SJCRH30 (cell line): ENCODE results near the gene GNLY. TPM values are rescaled to one million over a fixed set of nuclear protein-coding genes. Genes with fewer than 3 reads are reported as not detected.

ENCODE experiments used
- DNase-seq, 2 experiments: peaks; one replicate each; pipeline ENCODE4 v3.0.0-alpha.2; 2015 to 2020
- H3K27ac ChIP-seq: fragments of 250-450 bp; sonication (Bioruptor Pico); 2 replicates; pipeline ENCODE4 v1.5.1; 2020; ENCODE audit warnings: mild to moderate bottlenecking, moderate library complexity
- H3K27me3 ChIP-seq: fragments of 250-450 bp; sonication (Bioruptor Pico); 2 replicates; pipeline ENCODE4 v1.5.1; 2020; ENCODE audit warnings: mild to moderate bottlenecking, moderate library complexity
- H3K36me3 ChIP-seq: fragments of 250-450 bp; sonication (Bioruptor Pico); 2 replicates; pipeline ENCODE4 v1.5.1; 2020; ENCODE audit warnings: mild to moderate bottlenecking, moderate library complexity
- H3K4me1 ChIP-seq: fragments of 250-450 bp; sonication (Bioruptor Pico); 2 replicates; pipeline ENCODE4 v1.5.1; 2020; ENCODE audit warnings: mild to moderate bottlenecking, moderate library complexity
- H3K4me3 ChIP-seq: fragments of 250-450 bp; sonication (Bioruptor Pico); 2 replicates; pipeline ENCODE4 v1.5.1; 2020; ENCODE audit warnings: mild to moderate bottlenecking, moderate library complexity
- H3K9me3 ChIP-seq: fragments of 250-450 bp; sonication (Bioruptor Pico); replicated peaks from 2 replicates; pipeline ENCODE4 v1.5.1; 2020; ENCODE audit warnings: mild to moderate bottlenecking, moderate library complexity
- total RNA-seq: library from RNA; depleted of rRNA; stranded (reverse); fragments of >200 nt; shearing (Covaris generic); gene quantifications from 2 replicates; pipeline ENCODE4 v1.2.3, GENCODE V29; 2014

The GNLY gene
- total RNA-seq, 1 experiment from 2014 or later = not detected

DNA sequence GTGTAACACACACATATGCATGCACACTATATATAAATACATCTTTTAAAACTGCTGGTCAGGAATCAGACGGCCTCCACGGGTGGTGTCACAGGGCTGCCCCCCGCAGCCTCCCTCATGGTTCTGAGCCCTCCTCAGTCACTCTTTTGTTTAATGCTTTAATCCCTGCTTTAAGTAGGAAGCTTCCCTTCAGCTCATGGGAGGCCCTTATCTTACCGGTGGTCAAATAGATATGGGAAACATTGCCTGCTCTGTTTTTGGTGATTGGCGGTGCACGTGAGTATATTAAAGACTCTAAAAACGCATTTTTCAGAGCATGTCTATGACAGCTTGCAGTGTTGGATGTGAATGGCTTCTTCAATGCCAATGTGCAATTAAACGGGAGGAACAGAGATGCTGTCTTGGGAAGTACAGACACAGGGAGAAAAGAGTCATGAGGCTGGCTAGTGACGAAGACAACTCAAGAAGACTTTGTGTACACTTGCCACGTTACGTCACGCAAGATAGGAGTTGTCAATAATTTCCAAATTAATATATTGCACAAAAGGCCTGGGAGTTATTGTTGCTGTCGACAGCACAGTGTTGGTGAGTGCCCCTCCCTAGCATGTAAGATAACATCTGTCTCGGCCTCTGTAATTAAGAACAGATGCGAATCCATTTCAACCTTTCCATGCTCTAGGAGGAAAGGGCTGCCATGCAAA is 23.3 kb downstream of the GNLY start:
- Histone ChIP-seq H3K9me3 (no peaks in the 10 kb centered on the region), H3K4me3 (0 out of 2 replicates have a peak overlapping the region, but pooled peaks have one; percentile 2), H3K27me3 (no peaks in the 10 kb centered on the region), H3K36me3 (no peaks in the 10 kb centered on the region), H3K4me1 (peaks cover 15% of the 10 kb centered on the region), H3K27ac (peak overlapping the region; percentile 25; the same call in 1 of the 2 replicates)
- DNase-seq = peak; percentile 24 to 61

DNA sequence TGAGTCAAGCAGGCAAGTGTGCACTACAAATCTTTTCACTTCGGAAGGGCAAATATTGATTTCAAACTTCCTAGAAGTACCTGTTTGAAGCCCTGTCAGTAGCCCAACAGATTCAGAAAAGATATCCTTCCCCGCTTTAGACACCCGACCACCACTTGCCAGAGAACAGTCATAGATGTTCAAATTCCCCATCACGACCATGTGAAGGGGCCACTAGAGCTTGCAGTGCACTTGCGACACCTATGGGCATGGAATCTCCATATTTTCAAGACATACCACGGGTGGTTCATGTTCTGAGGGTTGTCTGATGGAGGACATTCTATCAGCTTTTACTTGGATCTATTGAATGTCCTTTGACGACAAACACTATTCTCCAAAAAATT is 23.8 kb downstream of the GNLY start:
- no peak overlapping the region; the same call in 1 of the 2 replicates for H3K27ac ChIP-seq

DNA sequence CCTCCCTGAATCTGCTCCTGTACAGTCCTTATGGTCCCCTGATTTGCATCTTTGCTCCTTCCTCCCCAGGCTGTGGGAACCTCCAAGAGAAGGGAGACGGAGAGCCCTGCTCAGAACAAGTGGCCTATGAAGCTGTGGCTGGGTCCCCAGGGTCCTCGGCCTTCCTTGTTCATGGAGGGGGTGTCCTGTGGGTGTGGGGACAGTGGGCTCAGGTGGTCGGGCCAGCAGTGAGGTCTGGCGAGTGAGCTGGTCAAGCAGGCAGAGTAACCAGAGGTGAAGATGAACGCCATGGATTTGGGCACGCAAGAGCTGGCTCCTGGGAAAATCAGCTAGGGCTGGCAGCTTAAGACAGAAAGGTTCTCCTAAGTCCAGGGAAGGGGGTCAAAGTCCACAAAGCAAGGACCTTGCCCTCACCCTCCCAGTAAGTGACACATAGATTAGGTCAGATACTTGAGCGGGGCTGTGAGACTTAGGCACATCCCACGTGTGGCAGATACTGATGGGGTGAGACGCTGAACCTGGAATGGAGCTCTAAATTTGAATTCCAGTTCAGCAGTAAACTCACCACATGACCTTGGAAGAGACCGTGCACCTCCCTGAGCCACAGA is 24.8 kb downstream of the GNLY start:
- no peak for DNase-seq
- Histone ChIP-seq H3K36me3 (no peaks in the 10 kb centered on the region), H3K9me3 (no peaks in the 10 kb centered on the region), H3K4me3 (no peak overlapping the region), H3K27me3 (no peaks in the 10 kb centered on the region), H3K4me1 (peaks cover 15% of the 10 kb centered on the region), H3K27ac (no peak overlapping the region)

More for the DNA sequence above, 23.8 kb downstream of the GNLY start:
- H3K27me3 ChIP-seq = no peaks in the 10 kb centered on the region
- H3K4me1 ChIP-seq = peaks cover 15% of the 10 kb centered on the region
- DNase-seq = peak; percentile 30 to 53
- H3K4me3 ChIP-seq = 0 out of 2 replicates have a peak overlapping the region, but pooled peaks have one; percentile 2
- no peaks in the 10 kb centered on the region for H3K9me3 ChIP-seq
- H3K36me3 ChIP-seq = no peaks in the 10 kb centered on the region

DNA sequence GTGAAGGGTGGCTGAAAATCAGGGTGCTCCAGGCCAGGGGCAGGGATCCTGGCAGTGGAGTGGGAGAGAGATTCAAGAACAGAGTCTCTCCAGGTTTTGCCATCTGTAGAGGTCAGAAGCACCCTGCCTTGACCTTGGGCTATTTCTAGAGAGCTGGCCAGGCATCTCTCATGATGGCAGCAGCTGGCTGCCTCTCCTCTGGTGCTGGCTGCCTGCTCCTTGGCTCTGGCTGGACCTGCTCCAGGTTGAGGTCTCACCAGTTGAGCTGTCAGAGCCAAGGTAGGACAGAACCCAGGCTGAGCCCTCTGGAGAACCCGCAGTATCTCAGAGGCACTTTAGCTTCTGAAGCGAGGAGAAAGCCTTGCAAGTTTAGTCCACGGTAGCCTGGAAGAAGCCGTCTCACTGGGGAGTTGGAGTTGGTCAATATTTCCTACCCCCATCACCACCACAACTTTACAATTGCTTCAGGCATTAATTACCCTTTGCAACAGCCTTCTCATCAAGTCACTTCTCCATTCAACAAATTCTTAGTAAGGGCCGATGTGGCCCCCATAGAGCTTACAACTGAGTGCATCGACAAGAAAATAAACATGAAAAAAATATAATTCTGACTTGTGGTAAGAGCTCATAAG is 25.6 kb downstream of the GNLY start:
- peaks cover 15% of the 10 kb centered on the region for H3K4me1 ChIP-seq
- H3K4me3 ChIP-seq = no peak overlapping the region
- H3K36me3 ChIP-seq = no peaks in the 10 kb centered on the region
- H3K27me3 ChIP-seq = no peaks in the 10 kb centered on the region
- no peaks in the 10 kb centered on the region for H3K9me3 ChIP-seq
- no peak overlapping the region for H3K27ac ChIP-seq
- DNase-seq = no peak

DNA sequence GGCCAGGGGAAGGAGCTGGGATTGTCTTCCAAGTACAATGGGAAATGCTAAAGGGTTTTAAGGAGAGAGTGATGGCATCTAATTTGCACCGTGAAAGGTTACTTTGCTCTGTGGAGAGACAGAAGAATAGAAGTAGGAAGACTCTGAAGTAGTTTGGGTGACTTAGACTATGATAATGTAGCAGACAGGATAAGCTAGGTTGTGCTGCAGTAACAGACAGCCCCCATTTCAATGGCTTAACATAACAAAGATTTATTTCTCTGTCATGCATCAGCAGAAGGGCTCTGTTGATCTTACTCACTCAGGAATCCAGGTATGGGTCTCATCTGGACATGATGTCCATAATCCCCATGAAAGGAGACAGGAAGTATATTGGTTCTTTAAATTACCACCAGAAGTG is 26.4 kb downstream of the GNLY start:
- no peaks in the 10 kb centered on the region for H3K36me3 ChIP-seq
- peaks cover 21% of the 10 kb centered on the region for H3K4me1 ChIP-seq
- no peak overlapping the region for H3K27ac ChIP-seq
- H3K4me3 ChIP-seq = no peak overlapping the region
- H3K9me3 ChIP-seq = no peaks in the 10 kb centered on the region
- no peak for DNase-seq
- H3K27me3 ChIP-seq = no peaks in the 10 kb centered on the region

DNA sequence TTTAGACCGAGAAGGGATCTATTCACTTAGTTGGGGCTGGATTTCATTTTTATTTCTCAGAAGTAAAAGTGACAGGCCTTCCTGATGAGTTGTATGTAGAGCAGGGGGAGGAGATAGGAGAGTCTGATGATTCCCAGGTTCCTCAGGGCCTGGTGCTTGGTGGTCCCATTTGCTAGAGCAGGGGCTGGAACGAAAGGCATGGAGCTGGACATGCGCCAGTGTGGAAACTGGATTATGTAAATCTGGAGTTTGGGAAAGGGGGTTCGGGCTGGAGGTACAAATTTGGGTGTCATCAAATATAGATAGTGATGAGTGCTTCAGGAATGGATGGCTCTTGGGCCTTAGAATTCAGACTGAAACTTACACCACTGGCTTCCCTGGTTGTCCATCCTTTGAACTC is 27.5 kb downstream of the GNLY start:
- DNase-seq = no peak
- no peaks in the 10 kb centered on the region for H3K36me3 ChIP-seq
- no peaks in the 10 kb centered on the region for H3K9me3 ChIP-seq
- no peak overlapping the region for H3K4me3 ChIP-seq
- H3K4me1 ChIP-seq = peaks cover 21% of the 10 kb centered on the region
- H3K27ac ChIP-seq = no peak overlapping the region
- H3K27me3 ChIP-seq = no peaks in the 10 kb centered on the region

DNA sequence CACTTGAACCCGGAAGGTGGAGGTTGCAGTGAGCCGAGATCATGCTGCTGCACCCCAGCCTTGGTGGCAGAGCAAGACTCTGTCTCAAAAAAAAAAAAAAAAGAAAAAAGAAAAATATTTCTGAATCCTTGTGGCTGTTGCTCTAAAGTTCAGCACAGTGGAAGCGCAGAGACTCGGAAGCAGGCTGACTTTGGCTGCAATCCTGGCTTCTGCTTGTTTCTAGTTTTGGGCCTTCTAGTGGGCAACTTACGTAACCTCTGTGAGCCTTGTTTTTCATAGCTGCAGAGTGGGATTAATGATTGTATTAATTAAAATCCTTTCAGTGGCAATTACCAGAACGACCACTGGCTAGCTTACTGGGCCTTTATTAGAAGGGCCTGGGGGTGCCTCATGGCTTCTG is 28.4 kb downstream of the GNLY start:
- Histone ChIP-seq H3K4me1 (peaks cover 13% of the 10 kb centered on the region), H3K27ac (no peak overlapping the region), H3K4me3 (no peak overlapping the region), H3K36me3 (no peaks in the 10 kb centered on the region), H3K9me3 (no peaks in the 10 kb centered on the region), H3K27me3 (no peaks in the 10 kb centered on the region)
- no peak for DNase-seq

DNA sequence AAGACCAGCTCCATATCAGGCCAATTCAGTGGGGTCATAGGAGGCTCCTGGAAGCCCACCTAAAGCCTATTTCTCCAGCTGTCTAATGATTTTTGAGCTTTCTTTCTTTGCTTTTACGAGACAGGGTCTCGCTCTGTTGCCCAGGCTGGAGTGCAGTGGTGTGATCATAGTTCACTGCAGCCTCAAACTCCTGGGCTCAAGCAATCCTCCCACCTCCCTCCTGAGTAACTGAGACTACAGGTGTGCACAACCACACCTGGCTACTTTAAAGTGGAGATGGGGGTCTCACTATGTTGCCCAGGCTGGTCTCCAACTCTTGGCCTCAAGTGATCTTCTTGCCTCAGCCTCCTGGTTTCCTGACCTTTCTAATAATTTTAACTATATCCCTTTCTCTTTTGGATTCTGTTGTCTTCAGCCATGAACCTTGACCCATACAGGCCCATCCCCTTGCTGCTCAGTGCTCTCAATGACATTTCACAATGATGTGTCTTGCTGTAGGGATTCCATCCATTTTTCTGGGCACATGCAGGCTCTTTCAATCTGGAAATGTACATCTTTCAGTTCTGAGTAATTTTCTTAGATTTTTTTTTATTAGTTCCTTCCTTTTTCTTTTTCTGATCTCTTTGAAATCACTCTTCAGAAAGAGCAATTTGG is 29.7 kb downstream of the GNLY start:
- H3K27me3 ChIP-seq = no peaks in the 10 kb centered on the region
- H3K4me3 ChIP-seq = no peak overlapping the region
- no peaks in the 10 kb centered on the region for H3K9me3 ChIP-seq
- no peak for DNase-seq
- no peak overlapping the region for H3K27ac ChIP-seq
- H3K36me3 ChIP-seq = no peaks in the 10 kb centered on the region
- peaks cover 9% of the 10 kb centered on the region for H3K4me1 ChIP-seq

DNA sequence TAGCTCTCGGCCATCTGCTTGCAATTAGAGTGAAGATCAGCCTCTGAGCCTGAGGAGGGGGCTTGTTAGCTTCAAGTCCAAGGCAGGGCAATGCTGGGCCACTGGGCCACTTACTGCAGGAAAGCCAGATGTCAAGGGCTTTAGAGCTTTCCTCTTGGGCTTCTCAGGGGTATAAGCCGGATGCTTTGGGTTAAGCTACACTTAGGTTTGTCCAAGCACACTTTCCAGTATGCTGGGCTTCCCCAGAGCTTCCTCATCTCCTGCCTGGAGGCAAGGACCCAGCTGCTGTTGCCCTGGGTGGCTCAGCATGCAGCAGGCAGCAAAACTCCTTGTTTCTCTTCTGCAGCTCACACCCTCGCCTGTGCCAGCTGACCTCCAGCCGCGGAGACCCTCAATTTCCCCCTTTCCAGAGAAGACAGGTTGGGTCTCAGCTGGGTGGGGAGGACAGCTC is 30.6 kb downstream of the GNLY start:
- Histone ChIP-seq H3K36me3 (no peaks in the 10 kb centered on the region), H3K27ac (no peak overlapping the region), H3K4me3 (no peak overlapping the region), H3K27me3 (no peaks in the 10 kb centered on the region), H3K9me3 (no peaks in the 10 kb centered on the region), H3K4me1 (peaks cover 16% of the 10 kb centered on the region)
- DNase-seq = peak; percentile 49 to 60

DNA sequence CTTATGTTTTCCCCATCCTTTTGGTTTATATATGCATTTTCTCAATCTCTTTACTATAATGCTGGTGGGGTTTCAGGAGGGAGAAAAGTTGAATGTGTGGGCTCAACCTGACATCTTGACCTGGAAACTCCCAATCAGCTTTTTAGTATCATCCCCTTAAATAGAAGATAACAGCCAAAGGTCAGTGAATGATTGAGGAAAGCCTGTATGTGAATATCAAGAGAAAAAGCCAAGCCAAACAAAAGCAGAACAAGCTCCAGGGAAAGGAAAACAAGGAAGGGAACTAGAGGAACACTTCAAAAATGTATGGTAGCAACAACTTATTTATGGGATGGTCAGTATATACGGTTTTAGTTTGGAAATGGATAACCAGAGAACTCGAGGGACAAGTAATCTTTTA is 31.3 kb downstream of the GNLY start:
- Histone ChIP-seq H3K4me3 (no peak overlapping the region), H3K4me1 (peaks cover 22% of the 10 kb centered on the region), H3K27me3 (no peaks in the 10 kb centered on the region), H3K9me3 (no peaks in the 10 kb centered on the region), H3K36me3 (no peaks in the 10 kb centered on the region), H3K27ac (no peak overlapping the region)
- DNase-seq = no peak

DNA sequence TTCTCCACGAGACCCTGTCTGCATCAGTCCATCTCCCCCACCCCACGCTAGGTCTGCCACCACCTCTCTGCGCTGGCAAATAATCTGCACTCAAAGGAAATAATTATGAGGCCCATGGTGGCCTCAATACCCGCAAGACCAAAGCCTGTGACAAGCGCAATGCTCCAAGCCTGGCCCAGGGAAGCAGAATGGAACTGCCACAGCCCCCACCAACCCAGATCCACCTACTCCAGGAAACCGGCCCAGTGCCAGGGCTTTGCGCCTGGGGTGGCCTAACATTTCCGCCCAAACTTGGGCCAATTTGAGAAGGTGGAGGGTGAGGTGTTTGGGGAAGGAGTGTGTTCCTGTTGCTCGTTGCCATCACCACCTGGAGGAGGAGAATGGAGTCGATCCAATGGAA is 33.6 kb downstream of the GNLY start:
- peaks cover 41% of the 10 kb centered on the region for H3K4me1 ChIP-seq
- no peak overlapping the region for H3K4me3 ChIP-seq
- no peaks in the 10 kb centered on the region for H3K36me3 ChIP-seq
- DNase-seq = no peak
- no peaks in the 10 kb centered on the region for H3K9me3 ChIP-seq
- no peak overlapping the region for H3K27ac ChIP-seq
- no peaks in the 10 kb centered on the region for H3K27me3 ChIP-seq

DNA sequence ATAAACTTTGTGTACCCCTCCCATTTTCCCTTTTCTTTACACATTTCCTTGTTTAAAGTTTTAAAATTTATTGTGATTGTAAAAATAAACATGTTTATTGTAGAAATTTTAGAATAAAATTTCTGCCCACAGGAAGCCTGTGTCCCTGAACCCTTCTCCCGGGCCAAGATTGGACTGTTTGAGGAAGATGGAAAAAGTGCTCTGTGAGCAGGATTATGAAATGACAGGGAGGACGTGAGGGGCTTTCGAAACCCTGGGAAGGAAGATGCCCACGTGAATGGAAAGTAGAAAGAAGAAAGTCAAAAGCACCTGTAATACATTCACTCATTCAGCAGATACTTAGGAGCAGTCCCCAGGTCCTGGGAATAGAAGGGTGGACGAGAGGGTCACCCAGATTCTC is 34.2 kb downstream of the GNLY start:
- DNase-seq = no peak
- H3K9me3 ChIP-seq = no peaks in the 10 kb centered on the region
- H3K4me3 ChIP-seq = no peak overlapping the region

DNA sequence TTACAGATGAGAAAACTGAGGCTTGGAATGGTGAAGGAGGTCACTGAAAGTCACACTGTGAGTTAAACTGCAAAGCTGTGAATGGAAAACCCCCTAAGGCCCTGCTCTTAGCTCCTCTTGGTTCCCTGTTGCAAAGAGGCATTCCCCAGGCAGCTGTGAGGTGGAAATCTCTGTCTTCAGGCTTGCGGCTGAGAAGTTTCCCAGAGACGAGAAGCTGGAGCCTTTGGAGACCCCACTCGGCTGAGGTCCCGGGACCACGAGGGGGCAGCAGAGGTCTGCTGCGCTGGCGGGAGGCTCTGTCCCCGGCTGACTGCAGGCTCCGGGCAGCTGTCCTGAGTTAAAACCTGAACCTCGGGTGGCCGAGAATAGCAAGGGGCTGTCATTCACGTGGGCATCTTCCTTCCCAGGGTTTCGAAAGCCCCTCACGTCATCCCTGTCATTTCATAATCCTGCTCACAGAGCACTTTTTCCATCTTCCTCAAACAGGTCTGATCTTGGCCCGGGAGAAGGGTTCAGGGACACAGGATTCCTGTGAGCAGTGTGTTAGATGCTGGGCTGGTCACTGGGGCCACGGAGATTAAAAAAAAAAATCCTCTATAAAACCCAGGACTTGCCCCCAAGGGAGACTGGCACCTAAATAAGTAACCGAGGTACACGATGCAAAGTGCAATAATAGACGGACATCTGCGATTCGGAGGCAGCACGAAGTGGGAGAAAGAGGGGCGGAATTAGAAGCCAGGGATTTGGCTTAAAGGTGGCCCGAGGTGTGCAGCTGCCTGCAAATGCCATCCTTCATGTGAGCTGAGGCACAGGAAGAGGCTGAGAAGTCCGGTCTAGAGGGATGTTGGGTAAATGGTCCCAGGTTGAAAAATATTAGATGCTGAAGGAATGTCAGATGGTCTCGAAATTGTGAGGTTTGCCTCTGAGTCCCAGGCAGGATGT is 35.0 kb downstream of the GNLY start:
- no peaks in the 10 kb centered on the region for H3K27me3 ChIP-seq
- peaks cover 54% of the 10 kb centered on the region for H3K4me1 ChIP-seq
- no peaks in the 10 kb centered on the region for H3K36me3 ChIP-seq
- H3K9me3 ChIP-seq = no peaks in the 10 kb centered on the region
- DNase-seq = peak; percentile 94 to 97
- H3K27ac ChIP-seq = peak overlapping the region; percentile 47
- peak overlapping the region; percentile 23 for H3K4me3 ChIP-seq

More for the DNA sequence above, 34.2 kb downstream of the GNLY start:
- no peaks in the 10 kb centered on the region for H3K27me3 ChIP-seq
- H3K36me3 ChIP-seq = no peaks in the 10 kb centered on the region
- H3K27ac ChIP-seq = no peak overlapping the region
- peaks cover 46% of the 10 kb centered on the region for H3K4me1 ChIP-seq

DNA sequence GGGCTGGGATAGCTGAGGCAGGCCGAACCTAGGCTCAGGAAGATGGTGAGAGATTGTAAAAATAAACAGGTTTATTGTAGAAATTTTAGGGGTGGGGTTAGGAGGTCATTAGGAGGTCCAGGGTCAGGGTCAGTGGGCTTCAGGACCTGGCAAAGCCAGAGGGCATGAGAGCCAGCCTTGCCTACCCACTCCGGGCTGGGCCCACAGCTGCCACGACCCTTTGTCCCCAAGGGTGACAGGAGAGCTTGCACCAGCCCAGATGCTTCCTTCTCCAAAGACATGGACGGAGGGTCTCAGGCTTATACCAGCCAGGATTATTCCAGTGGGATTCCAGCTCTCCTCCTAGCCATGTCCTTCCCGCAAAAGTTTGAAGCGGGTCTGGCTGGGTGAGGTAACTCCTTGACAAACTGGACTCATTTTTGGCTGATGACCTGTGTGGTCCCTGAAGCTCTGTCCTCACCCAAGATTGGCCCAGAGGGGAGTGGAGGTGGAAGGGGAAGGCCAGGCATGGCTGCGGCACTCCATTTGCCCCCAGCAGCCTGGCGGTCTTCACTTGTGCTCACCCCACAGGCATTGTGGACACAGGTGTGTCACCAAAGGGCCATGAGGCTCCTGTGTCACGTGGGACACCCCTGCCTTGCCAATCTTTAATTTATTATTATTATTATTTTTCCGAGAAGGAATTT is 35.8 kb downstream of the GNLY start:
- no peak for DNase-seq
- Histone ChIP-seq H3K4me3 (no peak overlapping the region), H3K9me3 (no peaks in the 10 kb centered on the region), H3K27me3 (no peaks in the 10 kb centered on the region), H3K4me1 (peaks cover 55% of the 10 kb centered on the region), H3K27ac (peak overlapping the region; percentile 47), H3K36me3 (no peaks in the 10 kb centered on the region)
